ENCODE data around the gene TENT5C.

TENT5C gene

DNA sequence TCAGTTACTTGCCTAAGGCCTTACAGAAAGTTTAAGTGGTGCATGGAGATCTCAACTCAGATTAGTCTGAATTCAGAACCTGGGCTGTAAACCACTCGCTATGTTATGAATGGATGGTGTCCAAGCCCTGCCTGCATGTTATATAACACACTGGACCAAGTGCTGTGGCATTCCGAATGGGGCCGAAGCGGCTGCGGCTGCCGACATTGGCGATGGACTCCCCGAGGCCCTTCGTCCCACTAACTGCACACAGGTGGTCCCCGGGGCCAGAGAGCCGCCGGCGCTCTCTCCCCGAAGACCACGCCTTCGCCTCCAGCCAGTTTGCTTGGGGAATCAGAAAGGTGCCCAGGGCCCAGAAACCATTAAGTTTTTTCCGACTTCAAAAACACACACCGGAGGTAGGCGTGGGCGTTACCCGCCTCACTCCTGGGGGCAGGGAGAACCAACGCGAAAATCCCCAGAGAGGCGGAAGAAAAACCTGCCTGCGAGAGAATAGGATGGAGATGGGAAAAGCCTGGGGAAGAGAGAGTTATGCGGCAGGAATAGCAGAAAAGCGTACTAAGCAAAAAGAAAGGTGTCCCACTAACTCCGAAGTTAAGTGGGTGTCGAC is 579 bp upstream of the TENT5C start (continued):
- TF ChIP-seq, protein P1, sequence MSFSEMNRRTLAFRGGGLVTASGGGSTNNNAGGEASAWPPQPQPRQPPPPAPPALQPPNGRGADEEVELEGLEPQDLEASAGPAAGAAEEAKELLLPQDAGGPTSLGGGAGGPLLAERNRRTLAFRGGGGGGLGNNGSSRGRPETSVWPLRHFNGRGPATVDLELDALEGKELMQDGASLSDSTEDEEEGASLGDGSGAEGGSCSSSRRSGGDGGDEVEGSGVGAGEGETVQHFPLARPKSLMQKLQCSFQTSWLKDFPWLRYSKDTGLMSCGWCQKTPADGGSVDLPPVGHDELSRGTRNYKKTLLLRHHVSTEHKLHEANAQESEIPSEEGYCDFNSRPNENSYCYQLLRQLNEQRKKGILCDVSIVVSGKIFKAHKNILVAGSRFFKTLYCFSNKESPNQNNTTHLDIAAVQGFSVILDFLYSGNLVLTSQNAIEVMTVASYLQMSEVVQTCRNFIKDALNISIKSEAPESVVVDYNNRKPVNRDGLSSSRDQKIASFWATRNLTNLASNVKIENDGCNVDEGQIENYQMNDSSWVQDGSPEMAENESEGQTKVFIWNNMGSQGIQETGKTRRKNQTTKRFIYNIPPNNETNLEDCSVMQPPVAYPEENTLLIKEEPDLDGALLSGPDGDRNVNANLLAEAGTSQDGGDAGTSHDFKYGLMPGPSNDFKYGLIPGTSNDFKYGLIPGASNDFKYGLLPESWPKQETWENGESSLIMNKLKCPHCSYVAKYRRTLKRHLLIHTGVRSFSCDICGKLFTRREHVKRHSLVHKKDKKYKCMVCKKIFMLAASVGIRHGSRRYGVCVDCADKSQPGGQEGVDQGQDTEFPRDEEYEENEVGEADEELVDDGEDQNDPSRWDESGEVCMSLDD (tag by site-specific recombination; IDR thresholded peaks at IDR 0.05) = no peak
- TF ChIP-seq ZNF610 (tag by site-specific recombination; IDR thresholded peaks at IDR 0.05; ENCODE audit: borderline replicate concordance) = no peak
- TF ChIP-seq, protein P2, sequence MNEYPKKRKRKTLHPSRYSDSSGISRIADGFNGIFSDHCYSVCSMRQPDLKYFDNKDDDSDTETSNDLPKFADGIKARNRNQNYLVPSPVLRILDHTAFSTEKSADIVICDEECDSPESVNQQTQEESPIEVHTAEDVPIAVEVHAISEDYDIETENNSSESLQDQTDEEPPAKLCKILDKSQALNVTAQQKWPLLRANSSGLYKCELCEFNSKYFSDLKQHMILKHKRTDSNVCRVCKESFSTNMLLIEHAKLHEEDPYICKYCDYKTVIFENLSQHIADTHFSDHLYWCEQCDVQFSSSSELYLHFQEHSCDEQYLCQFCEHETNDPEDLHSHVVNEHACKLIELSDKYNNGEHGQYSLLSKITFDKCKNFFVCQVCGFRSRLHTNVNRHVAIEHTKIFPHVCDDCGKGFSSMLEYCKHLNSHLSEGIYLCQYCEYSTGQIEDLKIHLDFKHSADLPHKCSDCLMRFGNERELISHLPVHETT (tag by site-specific recombination; IDR thresholded peaks at IDR 0.05) = no peak
- no peak for TF ChIP-seq ZNF768 (tag by site-specific recombination; IDR thresholded peaks at IDR 0.05)
- 0 out of 2 replicates have a peak, but pooled peaks have one; percentile 39 for TF ChIP-seq ZXDB (tag by site-specific recombination; IDR thresholded peaks at IDR 0.05)
- TF ChIP-seq GFI1B (tag by site-specific recombination; IDR thresholded peaks at IDR 0.05) = no peak
- TF ChIP-seq ZNF433 (tag by site-specific recombination; IDR thresholded peaks at IDR 0.05; ENCODE audit: low read depth) = no peak
- no peak for TF ChIP-seq ZNF202 (tag by site-specific recombination; IDR thresholded peaks at IDR 0.05; ENCODE audit: borderline replicate concordance)
- TF ChIP-seq, protein P3, sequence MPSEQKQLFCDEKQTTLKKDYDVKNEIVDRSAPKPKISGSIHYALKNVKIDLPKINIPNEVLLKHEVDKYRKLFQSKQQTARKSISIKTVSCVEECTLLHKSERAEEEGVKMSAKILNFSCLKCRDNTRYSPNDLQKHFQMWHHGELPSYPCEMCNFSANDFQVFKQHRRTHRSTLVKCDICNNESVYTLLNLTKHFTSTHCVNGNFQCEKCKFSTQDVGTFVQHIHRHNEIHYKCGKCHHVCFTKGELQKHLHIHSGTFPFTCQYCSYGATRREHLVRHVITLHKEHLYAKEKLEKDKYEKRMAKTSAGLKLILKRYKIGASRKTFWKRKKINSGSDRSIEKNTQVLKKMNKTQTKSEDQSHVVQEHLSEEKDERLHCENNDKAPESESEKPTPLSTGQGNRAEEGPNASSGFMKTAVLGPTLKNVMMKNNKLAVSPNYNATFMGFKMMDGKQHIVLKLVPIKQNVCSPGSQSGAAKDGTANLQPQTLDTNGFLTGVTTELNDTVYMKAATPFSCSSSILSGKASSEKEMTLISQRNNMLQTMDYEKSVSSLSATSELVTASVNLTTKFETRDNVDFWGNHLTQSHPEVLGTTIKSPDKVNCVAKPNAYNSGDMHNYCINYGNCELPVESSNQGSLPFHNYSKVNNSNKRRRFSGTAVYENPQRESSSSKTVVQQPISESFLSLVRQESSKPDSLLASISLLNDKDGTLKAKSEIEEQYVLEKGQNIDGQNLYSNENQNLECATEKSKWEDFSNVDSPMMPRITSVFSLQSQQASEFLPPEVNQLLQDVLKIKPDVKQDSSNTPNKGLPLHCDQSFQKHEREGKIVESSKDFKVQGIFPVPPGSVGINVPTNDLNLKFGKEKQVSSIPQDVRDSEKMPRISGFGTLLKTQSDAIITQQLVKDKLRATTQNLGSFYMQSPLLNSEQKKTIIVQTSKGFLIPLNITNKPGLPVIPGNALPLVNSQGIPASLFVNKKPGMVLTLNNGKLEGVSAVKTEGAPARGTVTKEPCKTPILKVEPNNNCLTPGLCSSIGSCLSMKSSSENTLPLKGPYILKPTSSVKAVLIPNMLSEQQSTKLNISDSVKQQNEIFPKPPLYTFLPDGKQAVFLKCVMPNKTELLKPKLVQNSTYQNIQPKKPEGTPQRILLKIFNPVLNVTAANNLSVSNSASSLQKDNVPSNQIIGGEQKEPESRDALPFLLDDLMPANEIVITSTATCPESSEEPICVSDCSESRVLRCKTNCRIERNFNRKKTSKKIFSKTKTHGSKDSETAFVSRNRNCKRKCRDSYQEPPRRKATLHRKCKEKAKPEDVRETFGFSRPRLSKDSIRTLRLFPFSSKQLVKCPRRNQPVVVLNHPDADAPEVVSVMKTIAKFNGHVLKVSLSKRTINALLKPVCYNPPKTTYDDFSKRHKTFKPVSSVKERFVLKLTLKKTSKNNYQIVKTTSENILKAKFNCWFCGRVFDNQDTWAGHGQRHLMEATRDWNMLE (tag by site-specific recombination; conservative IDR thresholded peaks at IDR 0.05; ENCODE audit: low read depth) = no peak
- TF ChIP-seq ZIC2 (tag by site-specific recombination; IDR thresholded peaks at IDR 0.05) = no peak; the same call in 1 of the 2 replicates

DNA sequence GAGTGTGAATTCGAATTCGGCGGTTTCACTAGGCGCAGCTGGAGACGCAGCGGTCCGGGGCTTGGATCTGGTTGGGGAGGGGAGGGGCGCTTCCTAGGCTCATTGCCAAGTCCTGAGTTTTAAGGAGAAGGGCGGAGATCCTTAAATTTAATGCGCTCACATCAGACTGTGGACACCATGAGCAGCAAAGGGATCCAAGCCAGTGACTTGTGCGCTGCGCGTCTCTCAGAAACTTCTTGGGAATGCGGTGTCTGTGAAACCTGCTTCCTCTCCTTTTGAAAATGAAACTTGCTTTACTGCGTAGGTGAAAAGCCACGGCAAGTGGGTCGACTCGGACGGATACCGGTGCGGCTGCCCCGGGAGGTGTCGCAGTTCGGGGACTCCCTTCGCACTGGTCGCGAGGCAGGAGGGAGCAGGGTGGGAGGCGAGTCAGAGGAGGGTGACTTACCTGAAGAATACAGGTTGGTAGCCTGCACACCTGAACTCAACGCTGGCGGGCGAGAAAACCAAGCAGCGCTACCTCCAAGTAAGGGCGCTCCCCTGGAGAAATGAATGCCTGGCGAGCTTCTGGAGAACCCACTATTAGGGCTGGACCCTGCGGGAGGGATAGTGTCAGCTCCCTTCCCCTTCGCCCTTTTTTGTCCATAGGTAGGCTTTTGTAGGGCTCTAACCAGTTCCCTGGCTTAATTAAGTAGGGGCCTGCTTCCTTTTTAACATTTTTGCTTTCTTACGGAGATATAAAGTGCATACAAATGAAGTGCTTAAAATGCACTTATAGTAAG is 992 bp downstream of the TENT5C start:
- Histone ChIP-seq H3K4me3 (ENCODE audit: low read depth, low read length) (peak overlapping the region; percentile 77), H3K36me3 (ENCODE audit: control insufficient read depth in 2 of 2, insufficient read depth in 1 of 2, low read length in 2 of 2) (no peaks in the 10 kb centered on the region), H3K4me1 (ENCODE audit: control insufficient read depth, insufficient read depth, low read length) (peaks cover 5% of the 10 kb centered on the region; the same call in 1 of the 2 replicates), H3K27ac (ENCODE audit: extremely low read depth, low read depth, low read length) (peak overlapping the region; percentile 65; the same call in 1 of the 2 replicates), H3K9me3 (ENCODE audit: control insufficient read depth, insufficient read depth, low read depth, low read length) (no peaks in the 10 kb centered on the region)
- ChIA-PET POLR2A (interaction anchor here (0.6 to 1.7 kb wide), 12 partner anchors 12 to 547 kb away, joined by 3 to 7 read pairs (median 4); partner anchors contain the start of gene TTF2), CTCF (interaction anchor here (0.6 to 2.1 kb wide), 4 partner anchors 64 to 470 kb away, joined by 3 to 8 read pairs (median 3); no protein-coding TSS in a partner anchor)
- TF ChIP-seq TRIM28 (IDR thresholded peaks at IDR 0.05; ENCODE audit: borderline replicate concordance, low read length) = no peak
- no peak; the same call in 1 of the 2 replicates for TF ChIP-seq ZFHX2 (tag by site-specific recombination; conservative IDR thresholded peaks at IDR 0.05)
- TF ChIP-seq, protein P4, sequence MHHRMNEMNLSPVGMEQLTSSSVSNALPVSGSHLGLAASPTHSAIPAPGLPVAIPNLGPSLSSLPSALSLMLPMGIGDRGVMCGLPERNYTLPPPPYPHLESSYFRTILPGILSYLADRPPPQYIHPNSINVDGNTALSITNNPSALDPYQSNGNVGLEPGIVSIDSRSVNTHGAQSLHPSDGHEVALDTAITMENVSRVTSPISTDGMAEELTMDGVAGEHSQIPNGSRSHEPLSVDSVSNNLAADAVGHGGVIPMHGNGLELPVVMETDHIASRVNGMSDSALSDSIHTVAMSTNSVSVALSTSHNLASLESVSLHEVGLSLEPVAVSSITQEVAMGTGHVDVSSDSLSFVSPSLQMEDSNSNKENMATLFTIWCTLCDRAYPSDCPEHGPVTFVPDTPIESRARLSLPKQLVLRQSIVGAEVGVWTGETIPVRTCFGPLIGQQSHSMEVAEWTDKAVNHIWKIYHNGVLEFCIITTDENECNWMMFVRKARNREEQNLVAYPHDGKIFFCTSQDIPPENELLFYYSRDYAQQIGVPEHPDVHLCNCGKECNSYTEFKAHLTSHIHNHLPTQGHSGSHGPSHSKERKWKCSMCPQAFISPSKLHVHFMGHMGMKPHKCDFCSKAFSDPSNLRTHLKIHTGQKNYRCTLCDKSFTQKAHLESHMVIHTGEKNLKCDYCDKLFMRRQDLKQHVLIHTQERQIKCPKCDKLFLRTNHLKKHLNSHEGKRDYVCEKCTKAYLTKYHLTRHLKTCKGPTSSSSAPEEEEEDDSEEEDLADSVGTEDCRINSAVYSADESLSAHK (tag by site-specific recombination; IDR thresholded peaks at IDR 0.05) = peak; percentile 16; the same call in 1 of the 2 replicates
- TF ChIP-seq ZBTB17 (tag by site-specific recombination; IDR thresholded peaks at IDR 0.05) = peak; percentile 27; the same call in 1 of the 2 replicates
- peak; percentile 7; the same call in 1 of the 2 replicates for TF ChIP-seq ZNF423 (tag by site-specific recombination; IDR thresholded peaks at IDR 0.05)
- 0 out of 2 replicates have a peak, but pooled peaks have one; percentile 31 for TF ChIP-seq ZEB2 (tag by site-specific recombination; IDR thresholded peaks at IDR 0.05)
- TF ChIP-seq ZNF341 (tag by site-specific recombination; IDR thresholded peaks at IDR 0.05; ENCODE audit: low read depth) = peak; percentile 34
- TF ChIP-seq RBAK (tag by site-specific recombination; IDR thresholded peaks at IDR 0.05) = no peak
- TF ChIP-seq ZNF211 (tag by site-specific recombination; IDR thresholded peaks at IDR 0.05; ENCODE audit: low read depth) = no peak
- no peak for TF ChIP-seq ZNF626 (tag by site-specific recombination; IDR thresholded peaks at IDR 0.05)
- TF ChIP-seq GLIS2 (tag by site-specific recombination; IDR thresholded peaks at IDR 0.05) = 0 out of 2 replicates have a peak, but pooled peaks have one; percentile 10
- no peak for TF ChIP-seq ZBTB20 (tag by site-specific recombination; IDR thresholded peaks at IDR 0.05)
- peak; percentile 75; the same call in 1 of the 2 replicates for TF ChIP-seq PRDM1 (tag by site-specific recombination; IDR thresholded peaks at IDR 0.05)
- peak; percentile 7; the same call in 1 of the 2 replicates for TF ChIP-seq KLF1 (tag by site-specific recombination; IDR thresholded peaks at IDR 0.05)

Measured in HEK293 (cell line).